GM06990 (cell line): ENCODE data around the gene DMTF1.

Experiments used
- DNase-seq: peaks from one replicate; pipeline ENCODE4 v3.0.0-alpha.2; 2011; ENCODE audit not compliant: insufficient read length; ENCODE audit errors: extremely low read depth
- H3K27me3 ChIP-seq: replicated peaks from 2 replicates; pipeline ENCODE4 v1.6.0; 2011; ENCODE audit warnings: low read length; ENCODE audit not compliant: control insufficient read depth, insufficient read depth
- H3K36me3 ChIP-seq: 2 replicates; pipeline ENCODE4 v1.5.1; 2011; ENCODE audit warnings: low read length; ENCODE audit not compliant: control insufficient read depth, insufficient read depth
- H3K4me3 ChIP-seq: replicated peaks from 2 replicates; pipeline ENCODE4 v1.5.1; 2011; ENCODE audit warnings: low read depth, mild to moderate bottlenecking, control low read depth, low read length
- CTCF ChIP-seq: IDR thresholded peaks from 2 replicates; pipeline ENCODE4 v1.5.1; 2011; ENCODE audit warnings: low read length, control low read depth, mild to moderate bottlenecking, inconsistent platforms; ENCODE audit not compliant: insufficient read depth, poor library complexity, severe bottlenecking

The DMTF1 gene

DNA sequence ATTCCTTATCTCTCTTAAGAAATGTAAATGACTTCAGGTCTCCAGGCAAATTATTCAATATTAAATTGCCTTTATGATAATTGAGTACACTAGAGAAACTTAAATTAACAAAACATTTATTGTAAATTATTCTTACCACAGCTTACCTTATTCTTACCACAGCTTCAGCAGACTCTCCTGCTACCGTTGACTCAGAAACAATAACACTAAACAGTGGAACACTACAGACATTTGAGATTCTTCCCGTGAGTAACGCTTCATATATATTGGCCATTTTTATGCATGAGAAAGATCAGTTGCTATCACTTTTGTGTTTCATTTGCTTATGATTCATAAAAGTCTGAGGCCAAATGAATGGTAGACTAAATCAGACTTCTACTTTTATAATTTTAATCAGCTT lies 38.5 kb downstream of the DMTF1 start:
- peaks cover 12% of the 10 kb centered on the region for H3K36me3 ChIP-seq
- DNase-seq: no peak
- no peaks in the 10 kb centered on the region for H3K27me3 ChIP-seq
- no peak for TF ChIP-seq CTCF
- no peak overlapping the region for H3K4me3 ChIP-seq

DNA sequence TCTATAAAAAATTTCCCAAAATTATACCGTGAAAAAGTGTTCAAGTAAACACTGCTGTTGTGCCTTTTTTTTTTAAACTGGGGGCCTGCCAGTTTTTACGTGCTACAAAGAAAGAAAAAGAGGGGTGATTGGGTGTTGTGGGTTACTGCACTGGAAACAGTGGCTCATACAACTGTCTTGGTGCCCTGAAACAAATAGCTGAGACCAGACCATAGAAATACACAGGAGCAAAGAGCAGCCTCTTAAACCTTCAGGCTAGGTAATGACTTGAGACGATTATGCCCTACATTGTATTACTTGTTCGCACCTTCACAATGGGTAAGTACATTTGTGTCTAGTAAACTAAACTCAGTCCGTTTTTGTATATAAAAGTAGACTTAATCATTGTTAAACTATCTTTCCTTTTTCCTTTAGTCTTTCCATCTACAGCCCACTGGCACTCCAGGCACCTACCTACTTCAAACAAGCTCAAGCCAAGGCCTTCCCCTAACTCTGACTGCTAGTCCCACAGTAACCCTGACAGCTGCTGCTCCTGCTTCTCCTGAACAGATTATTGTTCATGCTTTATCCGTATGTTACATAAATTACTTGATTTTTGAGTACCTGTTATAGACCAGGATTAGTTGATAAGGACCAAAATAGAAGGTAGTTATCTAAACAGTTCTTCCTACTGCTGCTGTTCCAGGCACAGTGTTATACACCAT lies 40.7 kb downstream of the DMTF1 start:
- H3K36me3 ChIP-seq: peaks cover 7% of the 10 kb centered on the region
- H3K27me3 ChIP-seq: no peaks in the 10 kb centered on the region
- no peak for DNase-seq
- no peak for TF ChIP-seq CTCF
- H3K4me3 ChIP-seq: no peak overlapping the region

DNA sequence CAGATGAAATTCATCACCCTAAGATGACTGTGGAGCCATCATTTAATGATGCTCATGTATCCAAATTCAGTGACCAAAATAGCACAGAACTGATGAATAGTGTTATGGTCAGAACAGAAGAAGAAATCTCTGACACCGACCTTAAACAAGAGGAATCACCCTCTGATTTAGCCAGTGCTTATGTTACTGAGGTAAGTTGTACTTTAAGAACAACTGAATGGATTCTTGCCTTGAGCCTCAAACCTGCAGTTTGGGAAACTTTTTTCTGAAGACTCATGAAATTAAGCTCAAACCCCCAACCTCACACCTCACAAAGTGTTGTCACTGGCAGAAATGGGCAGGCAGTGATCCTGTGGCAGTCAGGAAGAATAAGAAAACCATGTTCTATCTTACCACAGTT lies 41.7 kb downstream of the DMTF1 start:
- TF ChIP-seq CTCF: no peak

DNA sequence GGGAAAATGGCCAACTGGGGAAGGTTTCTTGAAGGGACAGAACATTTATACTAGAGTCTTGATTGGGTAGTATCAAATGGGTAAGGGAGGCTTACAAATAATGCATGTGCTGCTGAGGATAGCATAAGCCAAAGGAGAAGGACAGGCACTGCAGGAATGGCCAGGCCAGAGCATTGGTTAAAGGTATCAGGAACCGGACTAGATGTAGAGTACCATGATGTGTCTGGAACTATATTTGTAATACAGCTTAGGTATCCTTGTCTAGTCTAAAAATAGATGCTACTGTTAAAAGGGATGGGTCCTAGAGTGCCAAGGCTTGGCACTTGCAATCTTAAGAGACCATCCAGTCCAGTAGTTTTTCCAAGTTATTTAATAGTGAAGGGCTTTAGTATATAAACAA lies 47.0 kb downstream of the DMTF1 start:
- no peak for DNase-seq
- no peak for TF ChIP-seq CTCF
- Histone ChIP-seq H3K4me3 (no peak overlapping the region), H3K36me3 (peaks cover 10% of the 10 kb centered on the region), H3K27me3 (no peaks in the 10 kb centered on the region)

More for the DNA sequence above, 41.7 kb downstream of the DMTF1 start:
- H3K36me3 ChIP-seq: peaks cover 7% of the 10 kb centered on the region
- no peaks in the 10 kb centered on the region for H3K27me3 ChIP-seq
- no peak overlapping the region for H3K4me3 ChIP-seq
- no peak for DNase-seq

GRCh38 chr7:87199700-87200450 lies 47.6 kb downstream of the DMTF1 start:
- no peak for TF ChIP-seq CTCF
- H3K4me3 ChIP-seq: no peak overlapping the region
- no peaks in the 10 kb centered on the region for H3K27me3 ChIP-seq
- H3K36me3 ChIP-seq: peaks cover 14% of the 10 kb centered on the region
- no peak for DNase-seq
